NCI-H2107 treated with DMSO at 0.1 percent for 48 hours (cell line): ENCODE data around the gene FBXL17.
"Not testable (repeated sequence)": the region's sequence is repeated elsewhere in the genome, so short reads cannot be mapped to it uniquely, and the experiment has no call there.

ENCODE experiments used
- DNase-seq: peaks from one replicate; lab custom pipeline; 2025; ENCODE audit not compliant: unreplicated experiment; lab: John Stamatoyannopoulos, UW

The FBXL17 gene

GRCh38 chr5:108315829-108316228 lies 66.1 kb downstream of the FBXL17 start:
- DNase-seq, result no peak

- DNase-seq, result no peak
Observed at GRCh38 chr5:108312258-108312657, 69.6 kb downstream of the FBXL17 start.

GRCh38 chr5:108311682-108312081 lies 70.2 kb downstream of the FBXL17 start:
- DNase-seq, result no peak

- no peak for DNase-seq
Observed at GRCh38 chr5:108303611-108304010, 78.3 kb downstream of the FBXL17 start.

- no peak for DNase-seq
Observed at GRCh38 chr5:108303086-108303485, 78.8 kb downstream of the FBXL17 start.

GRCh38 chr5:108297042-108297601 lies 84.8 kb downstream of the FBXL17 start:
- no peak for DNase-seq

- no peak for DNase-seq
Observed at GRCh38 chr5:108295578-108296368, 86.1 kb downstream of the FBXL17 start.

GRCh38 chr5:108280960-108281569 lies 100.8 kb downstream of the FBXL17 start:
- DNase-seq, result no peak

GRCh38 chr5:108280248-108280647 lies 101.7 kb downstream of the FBXL17 start:
- no peak for DNase-seq

GRCh38 chr5:108278285-108279240 lies 103.3 kb downstream of the FBXL17 start:
- DNase-seq, result no peak

GRCh38 chr5:108276187-108277050 lies 105.5 kb downstream of the FBXL17 start:
- DNase-seq, result no peak

GRCh38 chr5:108274080-108274479 lies 107.8 kb downstream of the FBXL17 start:
- DNase-seq, result not testable (repeated sequence)

GRCh38 chr5:108271127-108271526 lies 110.8 kb downstream of the FBXL17 start:
- DNase-seq, result no peak

GRCh38 chr5:108266242-108266641 lies 115.7 kb downstream of the FBXL17 start:
- no peak for DNase-seq

- DNase-seq, result no peak
Observed at GRCh38 chr5:108264533-108264932, 117.4 kb downstream of the FBXL17 start.

- DNase-seq, result no peak
Observed at GRCh38 chr5:108263338-108263737, 118.6 kb downstream of the FBXL17 start.

GRCh38 chr5:108260858-108261170 lies 121.1 kb downstream of the FBXL17 start:
- DNase-seq, result no peak

GRCh38 chr5:108260117-108260857 lies 121.6 kb downstream of the FBXL17 start:
- peak; percentile 66 for DNase-seq

- DNase-seq, result no peak
Observed at GRCh38 chr5:108259306-108259705, 122.6 kb downstream of the FBXL17 start.

GRCh38 chr5:108257996-108258395 lies 123.9 kb downstream of the FBXL17 start:
- no peak for DNase-seq
